ENCODE measurements around the gene RPS6KA1. TPM values are rescaled to one million over a fixed set of nuclear protein-coding genes. Genes with fewer than 3 reads are reported as not detected.

The RPS6KA1 gene
- total RNA-seq, 4 donors from 2014 or later: 153 to 202 (median 174) TPM

- intact Hi-C loops (cut with DNase I; ENCODE audit: low total_unique reads): no loop called here
- no peaks in the 10 kb centered on the region for H3K36me3 ChIP-seq
- no peaks in the 10 kb centered on the region for H3K9me3 ChIP-seq
- WGBS, 2 donors (ENCODE audit: low coverage in 1 of 2): 70% methylated on average over 14 of the region's 14 CpGs; no CpG with 5 or more reads in 1 of the 2 donors
- H3K4me3 ChIP-seq: no peak overlapping the region
- in situ Hi-C loops (cut with MboI; ENCODE audit: low pct_ligation_motif_present in 1 of 4, low pct_unique_long_range_greater_than_20kb in 1 of 4, low sequenced_read_pairs in 3 of 4): no loop called here
- H3K4me1 ChIP-seq: no peaks in the 10 kb centered on the region
- H3K27ac ChIP-seq: no peak overlapping the region
- DNase-seq: no peak
- peaks cover 7% of the 10 kb centered on the region for H3K27me3 ChIP-seq
- TF ChIP-seq POLR2AphosphoS5 (IDR thresholded peaks at IDR 0.05): no peak
- TF ChIP-seq EP300 (IDR thresholded peaks at IDR 0.05; ENCODE audit: low read depth): no peak
- no peak for TF ChIP-seq CTCF (IDR thresholded peaks at IDR 0.05)
- TF ChIP-seq POLR2A (IDR thresholded peaks at IDR 0.05): no peak
Observed at GRCh38 chr1:26521669-26522030, 7.9 kb upstream of the RPS6KA1 start.

GRCh38 chr1:26522073-26522472, 7.5 kb upstream of the RPS6KA1 start:
- no peak overlapping the region for H3K4me3 ChIP-seq
- intact Hi-C loops (cut with DNase I; ENCODE audit: low total_unique reads): no loop called here

GRCh38 chr1:26524181-26524580, 5.4 kb upstream of the RPS6KA1 start:
- no peak for DNase-seq
- H3K4me3 ChIP-seq: no peak overlapping the region
- 58 to 77% methylated on average over 3 to 4 of the region's 4 CpGs for WGBS, 2 donors (ENCODE audit: low coverage in 1 of 2)
- H3K9me3 ChIP-seq: no peaks in the 10 kb centered on the region
- in situ Hi-C loops (cut with MboI; ENCODE audit: low pct_ligation_motif_present in 1 of 4, low pct_unique_long_range_greater_than_20kb in 1 of 4, low sequenced_read_pairs in 3 of 4): no loop called here
- TF ChIP-seq POLR2A (IDR thresholded peaks at IDR 0.05) (no peak), CTCF (IDR thresholded peaks at IDR 0.05) (no peak), EP300 (IDR thresholded peaks at IDR 0.05; ENCODE audit: low read depth) (no peak), POLR2AphosphoS5 (IDR thresholded peaks at IDR 0.05) (no peak)
- peaks cover 3 to 6% (median 5%) of the 10 kb centered on the region in 4 donors for H3K4me1 ChIP-seq
- intact Hi-C loops (cut with DNase I; ENCODE audit: low total_unique reads): no loop called here
- H3K27me3 ChIP-seq: peaks cover 7% of the 10 kb centered on the region
- no peaks in the 10 kb centered on the region for H3K36me3 ChIP-seq
- H3K27ac ChIP-seq: no peak overlapping the region

More at GRCh38 chr1:26522073-26522472, 7.5 kb upstream of the RPS6KA1 start:
- Histone ChIP-seq H3K9me3 (no peaks in the 10 kb centered on the region), H3K36me3 (no peaks in the 10 kb centered on the region), H3K27me3 (peaks cover 7% of the 10 kb centered on the region), H3K4me1 (no peaks in the 10 kb centered on the region), H3K27ac (no peak overlapping the region)
- no peak for DNase-seq
- TF ChIP-seq EP300 (IDR thresholded peaks at IDR 0.05; ENCODE audit: low read depth) (no peak), POLR2A (IDR thresholded peaks at IDR 0.05) (no peak), CTCF (IDR thresholded peaks at IDR 0.05) (no peak), POLR2AphosphoS5 (IDR thresholded peaks at IDR 0.05) (no peak)
- in situ Hi-C loops (cut with MboI; ENCODE audit: low pct_ligation_motif_present in 1 of 4, low pct_unique_long_range_greater_than_20kb in 1 of 4, low sequenced_read_pairs in 3 of 4): no loop called here

- 81 to 86% methylated on average over 3 to 5 of the region's 5 CpGs for WGBS, 2 donors (ENCODE audit: low coverage in 1 of 2)
- TF ChIP-seq POLR2A (IDR thresholded peaks at IDR 0.05) (no peak), CTCF (IDR thresholded peaks at IDR 0.05) (no peak), POLR2AphosphoS5 (IDR thresholded peaks at IDR 0.05) (no peak), EP300 (IDR thresholded peaks at IDR 0.05; ENCODE audit: low read depth) (no peak)
- H3K4me3 ChIP-seq: no peak overlapping the region
- H3K27ac ChIP-seq: no peak overlapping the region
- H3K27me3 ChIP-seq: peaks cover 7% of the 10 kb centered on the region
- H3K36me3 ChIP-seq: no peaks in the 10 kb centered on the region
- DNase-seq: no peak
- intact Hi-C loops (cut with DNase I; ENCODE audit: low total_unique reads): no loop called here
- peaks cover 6 to 21% (median 15%) of the 10 kb centered on the region in 4 donors for H3K4me1 ChIP-seq
- no peaks in the 10 kb centered on the region for H3K9me3 ChIP-seq
- in situ Hi-C loops (cut with MboI; ENCODE audit: low pct_ligation_motif_present in 1 of 4, low pct_unique_long_range_greater_than_20kb in 1 of 4, low sequenced_read_pairs in 3 of 4): no loop called here
Observed at GRCh38 chr1:26526287-26526686, 3.3 kb upstream of the RPS6KA1 start.
